Skeletal muscle tissue (tissue), 4 donors: ENCODE data around the gene PRR12. TPM values are rescaled to one million over a fixed set of nuclear protein-coding genes. Genes with fewer than 3 reads are reported as not detected.

Source experiments
- H3K27ac ChIP-seq: one replicate; pipeline ENCODE4 v1.7.0; 2013; ENCODE audit warnings: mild to moderate bottlenecking, low read depth, low read length, inconsistent platforms
- H3K27me3 ChIP-seq, 3 donors: one replicate each; pipeline ENCODE4 v1.7.0; 2013; ENCODE audit warnings: low read length in 3 of 3; ENCODE audit not compliant: control insufficient read depth in 3 of 3, insufficient read depth in 3 of 3
- H3K36me3 ChIP-seq, 3 donors: one replicate each; pipeline ENCODE4 v1.7.0; 2013; ENCODE audit warnings: low read length in 3 of 3; ENCODE audit not compliant: control insufficient read depth in 3 of 3, insufficient read depth in 3 of 3
- H3K4me1 ChIP-seq, 3 donors: one replicate each; pipeline ENCODE4 v1.7.0; 2013; ENCODE audit warnings: low read length in 3 of 3, mild to moderate bottlenecking in 3 of 3; ENCODE audit not compliant: control insufficient read depth in 3 of 3, insufficient read depth in 3 of 3
- H3K4me3 ChIP-seq, 3 donors: one replicate each; pipeline ENCODE4 v1.7.0; 2013; ENCODE audit warnings: low read length in 3 of 3
- H3K9ac ChIP-seq, 3 donors: one replicate each; pipeline ENCODE4 v1.7.0; 2013; ENCODE audit warnings: low read length in 3 of 3, mild to moderate bottlenecking in 3 of 3, moderate library complexity in 2 of 3, low read depth in 1 of 3
- H3K9me3 ChIP-seq, 3 donors: one replicate each; pipeline ENCODE4 v1.7.0; 2013; ENCODE audit warnings: low read length in 3 of 3; ENCODE audit not compliant: control insufficient read depth in 3 of 3
- total RNA-seq: library from RNA; depleted of rRNA; stranded (reverse); fragments of >200 nt; gene quantifications from one replicate; pipeline ENCODE4 v1.2.3, GENCODE V29; 2014
- donor health status: Osteomylitis.

PRR12 gene
- total RNA-seq, 1 donor from 2014 or later: 3.1 TPM

DNA sequence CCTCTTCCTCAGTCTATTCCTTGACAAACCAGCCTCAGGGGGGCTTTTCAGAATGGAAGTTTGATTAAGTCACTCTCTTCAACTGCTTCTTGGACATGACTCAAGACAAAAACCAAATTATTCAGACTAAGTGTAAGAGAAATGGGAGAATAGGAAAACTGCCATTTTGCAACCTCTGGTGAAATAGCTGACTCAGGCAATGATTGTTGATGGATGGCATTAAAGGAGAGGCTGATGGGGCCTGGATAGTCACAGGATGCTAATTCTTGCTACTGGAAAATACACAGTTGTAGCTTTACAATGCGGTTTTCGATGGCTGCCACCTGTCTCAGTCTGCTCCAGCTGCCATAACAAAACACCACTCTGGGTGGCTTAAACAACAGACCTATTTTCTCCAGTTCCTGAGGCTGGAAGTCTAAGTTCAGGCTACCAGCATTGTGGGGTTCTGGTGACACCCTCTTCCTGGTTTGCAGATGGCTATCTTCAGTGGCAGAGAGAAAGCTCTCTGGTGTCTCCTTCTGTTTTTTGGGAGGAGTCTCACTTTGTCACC, 16.7 kb upstream of the PRR12 start:
- Histone ChIP-seq H3K9me3 (no peaks in the 10 kb centered on the region), H3K27ac (peak overlapping the region; percentile 30), H3K4me3 (no peak overlapping the region), H3K4me1 (peaks cover 48 to 59% (median 50%) of the 10 kb centered on the region in 3 donors), H3K27me3 (no peaks in the 10 kb centered on the region), H3K36me3 (peaks cover 9 to 17% (median 12%) of the 10 kb centered on the region in 3 donors), H3K9ac (peak overlapping the region in 1 of 3 donors; percentile 5)

DNA sequence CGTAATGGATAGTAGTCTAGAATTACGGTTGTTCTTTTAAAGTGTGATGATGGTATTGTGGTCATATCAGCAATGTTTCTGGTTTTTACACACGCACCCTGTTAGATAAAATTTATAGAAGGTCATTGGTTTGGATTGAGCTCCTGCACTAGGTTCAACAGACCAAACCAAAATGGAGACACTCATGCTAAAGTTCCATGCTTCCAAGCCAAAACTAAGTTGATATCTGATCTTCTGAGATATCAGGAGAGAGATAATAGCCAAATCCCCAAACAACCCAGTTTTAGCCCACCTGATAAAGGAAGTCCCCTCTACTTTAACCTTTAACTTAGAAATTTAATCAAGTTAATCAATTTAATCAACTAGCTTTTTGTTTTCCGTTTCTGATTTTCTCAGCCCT, 11.8 kb upstream of the PRR12 start:
- Histone ChIP-seq H3K9ac (peak overlapping the region; percentile 88 to 99 (median 99)), H3K27me3 (no peaks in the 10 kb centered on the region), H3K27ac (peak overlapping the region; percentile 80), H3K4me3 (peak overlapping the region; percentile 88 to 100 (median 98)), H3K36me3 (peaks cover 7 to 13% (median 8%) of the 10 kb centered on the region in 3 donors), H3K9me3 (no peaks in the 10 kb centered on the region), H3K4me1 (peaks cover 27 to 45% (median 35%) of the 10 kb centered on the region in 3 donors)

DNA sequence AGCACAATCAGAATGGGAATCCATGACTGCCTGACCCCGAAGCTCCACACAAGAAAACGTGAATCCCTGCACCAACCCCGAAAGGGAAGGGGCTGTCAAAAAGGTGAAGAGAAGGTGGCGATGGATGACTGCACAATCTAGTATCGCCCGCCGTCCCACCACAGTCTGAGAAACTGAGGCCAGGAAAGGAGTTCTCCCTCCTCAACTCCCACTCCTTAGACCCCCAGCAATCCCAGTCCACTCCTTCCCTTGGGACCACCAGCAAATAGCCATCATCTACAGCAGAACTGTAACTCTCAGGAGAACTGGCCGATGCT, 11.1 kb upstream of the PRR12 start:
- Histone ChIP-seq H3K36me3 (peaks cover 4 to 10% (median 4%) of the 10 kb centered on the region in 3 donors), H3K27me3 (no peaks in the 10 kb centered on the region), H3K9me3 (no peaks in the 10 kb centered on the region), H3K9ac (peak overlapping the region; percentile 88 to 99 (median 99)), H3K4me3 (peak overlapping the region; percentile 88 to 100 (median 98)), H3K4me1 (peaks cover 24 to 41% (median 31%) of the 10 kb centered on the region in 3 donors), H3K27ac (peak overlapping the region; percentile 80)

DNA sequence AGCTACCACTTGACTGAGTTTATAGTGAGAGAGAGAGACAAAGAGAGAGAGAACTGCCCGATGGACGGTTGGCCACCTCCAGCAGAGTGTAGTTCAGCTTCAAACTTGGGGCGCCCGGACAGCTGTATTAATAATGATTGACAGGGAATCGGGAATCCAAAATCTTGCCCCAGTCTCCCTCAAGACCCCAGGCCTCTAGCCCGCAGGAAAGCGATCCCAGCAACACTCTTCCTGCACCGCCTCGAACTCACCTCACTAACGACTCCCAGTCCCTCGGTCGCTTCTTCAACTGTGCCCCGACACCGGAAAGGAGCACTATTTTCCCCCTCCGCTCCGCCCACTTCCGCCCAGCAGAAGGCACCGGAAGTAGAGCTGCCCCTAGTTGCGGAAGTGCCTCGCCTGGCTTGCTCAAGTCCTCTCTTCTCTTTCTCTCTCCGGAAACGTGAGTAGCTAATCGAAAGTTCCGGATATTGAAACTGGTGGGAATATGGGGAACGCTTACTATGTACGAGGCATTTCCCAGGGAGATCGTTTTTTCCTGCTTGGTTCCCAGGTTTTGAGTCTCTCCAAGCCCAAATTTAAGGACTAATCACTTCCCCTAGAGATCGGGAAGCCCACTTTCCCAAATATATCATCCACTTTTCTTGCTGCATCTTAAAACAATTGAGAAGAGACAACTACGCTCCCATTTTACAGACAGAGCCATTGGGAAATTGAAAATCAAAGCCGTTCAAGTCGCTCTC, 10.5 kb upstream of the PRR12 start, which contains the start of gene NOSIP:
Gene NOSIP (minus strand): TSS at position 293 of the 743 bp plus-strand sequence. CDS start 19,865 bp downstream, outside the sequence.
- peak within 1 kb of the TSS; percentile 80 for H3K27ac ChIP-seq
- no peaks in the 10 kb centered on the region for H3K9me3 ChIP-seq
- peak within 1 kb of the TSS; percentile 88 to 100 (median 98) for H3K4me3 ChIP-seq
- H3K4me1 ChIP-seq: peaks cover 21 to 37% (median 31%) of the 10 kb centered on the region in 3 donors
- peaks cover 4 to 6% (median 4%) of the 10 kb centered on the region in 3 donors for H3K36me3 ChIP-seq
- no peaks in the 10 kb centered on the region for H3K27me3 ChIP-seq
- H3K9ac ChIP-seq: peak within 1 kb of the TSS; percentile 88 to 99 (median 99)

DNA sequence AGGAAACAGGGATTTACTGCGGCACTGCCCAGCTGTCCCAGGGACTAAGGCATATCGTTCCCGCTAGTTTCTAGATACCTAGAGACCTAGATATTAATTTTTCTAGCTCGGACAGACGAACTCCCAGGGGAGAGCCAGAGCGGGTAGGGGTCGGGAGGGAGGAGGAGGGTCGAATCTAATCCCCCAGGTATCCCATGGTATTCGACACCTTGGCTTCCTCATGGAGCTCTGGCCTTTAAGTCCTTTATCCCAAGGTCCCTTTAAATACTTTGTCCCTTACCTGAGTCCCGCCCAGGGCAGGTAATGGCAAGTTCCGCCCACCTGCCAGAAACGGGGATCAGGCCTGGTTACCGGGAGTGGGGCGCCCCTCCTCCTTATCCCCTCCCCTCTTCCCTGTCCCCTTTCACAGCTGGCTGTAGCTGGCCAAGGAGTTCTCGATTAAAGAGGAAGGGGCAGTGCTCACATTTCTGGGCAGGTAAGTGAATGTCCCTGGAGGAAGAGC, 9.9 kb upstream of the PRR12 start, which contains the start of gene PRRG2:
Gene PRRG2 (plus strand): TSS at position 310 of the 502 bp plus-strand sequence. CDS start 1,904 bp downstream, outside the sequence.
- Histone ChIP-seq H3K27me3 (no peaks in the 10 kb centered on the region), H3K36me3 (peaks cover 3 to 4% (median 3%) of the 10 kb centered on the region in 3 donors), H3K9ac (peak within 1 kb of the TSS; percentile 88 to 99 (median 99)), H3K4me1 (peaks cover 18 to 36% (median 31%) of the 10 kb centered on the region in 3 donors), H3K4me3 (peak within 1 kb of the TSS; percentile 88 to 100 (median 98)), H3K27ac (peak within 1 kb of the TSS; percentile 80), H3K9me3 (no peaks in the 10 kb centered on the region)

DNA sequence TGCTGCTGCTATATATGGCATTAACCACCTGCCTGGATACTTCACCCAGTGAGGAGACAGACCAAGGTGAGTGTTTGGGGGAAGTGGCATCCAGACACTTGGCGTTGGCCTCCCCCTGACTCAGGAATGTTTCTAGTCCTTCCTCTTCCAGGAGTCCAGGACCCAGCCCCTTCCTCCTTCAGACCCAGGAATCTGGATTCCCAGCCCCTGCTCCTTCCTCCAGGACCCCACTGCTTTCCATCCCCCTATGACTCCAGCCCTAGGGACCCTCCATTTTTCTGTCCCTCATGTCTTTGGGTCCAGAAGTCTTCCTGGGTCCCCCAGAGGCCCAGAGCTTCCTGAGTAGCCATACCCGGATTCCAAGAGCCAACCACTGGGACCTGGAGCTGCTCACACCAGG, 7.7 kb upstream of the PRR12 start:
- Histone ChIP-seq H3K27me3 (no peaks in the 10 kb centered on the region), H3K27ac (no peak overlapping the region), H3K36me3 (no peaks in the 10 kb centered on the region), H3K4me3 (no peak overlapping the region), H3K4me1 (peaks cover 11 to 28% (median 22%) of the 10 kb centered on the region in 3 donors), H3K9ac (no peak overlapping the region), H3K9me3 (no peaks in the 10 kb centered on the region)

DNA sequence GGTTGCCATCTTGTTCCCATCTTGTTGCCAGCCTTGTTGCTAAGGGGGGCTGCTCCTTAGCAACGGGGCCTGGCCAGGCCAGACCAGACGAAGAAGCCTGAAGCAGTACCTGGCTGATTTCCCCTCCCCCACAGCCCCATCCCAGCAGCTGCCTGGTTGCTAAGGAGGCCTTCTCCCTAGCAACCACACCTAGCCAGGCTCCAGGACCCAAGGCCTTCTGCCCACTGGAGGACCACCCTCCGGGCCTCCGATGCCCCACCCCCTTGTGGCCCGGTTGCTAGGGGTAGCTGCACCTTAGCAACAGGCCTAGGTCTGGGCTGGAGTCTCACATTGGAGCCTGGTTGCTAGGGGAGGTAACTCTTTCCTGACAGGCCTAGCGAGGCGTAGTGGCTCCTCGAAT, 6.0 kb upstream of the PRR12 start:
- no peak overlapping the region for H3K27ac ChIP-seq
- no peak overlapping the region for H3K9ac ChIP-seq
- H3K27me3 ChIP-seq: no peaks in the 10 kb centered on the region
- peaks cover 5 to 12% (median 9%) of the 10 kb centered on the region in 3 donors for H3K4me1 ChIP-seq
- no peaks in the 10 kb centered on the region for H3K9me3 ChIP-seq
- H3K4me3 ChIP-seq: no peak overlapping the region
- no peaks in the 10 kb centered on the region for H3K36me3 ChIP-seq

DNA sequence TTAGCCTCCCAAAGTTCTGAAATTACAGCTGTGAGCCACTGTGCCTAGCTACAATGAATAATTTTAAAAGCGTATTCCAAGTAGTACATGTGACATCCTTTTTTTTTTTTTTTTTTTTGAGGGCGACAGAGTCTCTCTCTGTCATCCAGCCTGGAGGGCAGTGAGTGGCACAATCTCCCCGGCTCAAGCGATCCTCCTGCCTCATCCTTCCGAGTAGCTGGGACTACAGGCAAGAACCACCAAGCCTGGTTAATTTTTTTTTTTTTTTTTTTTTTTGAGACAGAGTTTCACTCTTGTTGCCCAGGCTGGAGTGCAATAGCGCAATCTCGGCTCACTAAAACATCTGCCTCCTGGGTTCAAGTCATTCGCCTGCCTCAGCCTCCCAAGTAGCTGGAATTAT, 3.8 kb upstream of the PRR12 start:
- H3K9ac ChIP-seq: no peak overlapping the region
- no peaks in the 10 kb centered on the region for H3K27me3 ChIP-seq
- no peak overlapping the region for H3K4me3 ChIP-seq
- peaks cover 6 to 11% (median 10%) of the 10 kb centered on the region in 3 donors for H3K4me1 ChIP-seq
- H3K27ac ChIP-seq: no peak overlapping the region
- no peaks in the 10 kb centered on the region for H3K9me3 ChIP-seq
- no peaks in the 10 kb centered on the region for H3K36me3 ChIP-seq

DNA sequence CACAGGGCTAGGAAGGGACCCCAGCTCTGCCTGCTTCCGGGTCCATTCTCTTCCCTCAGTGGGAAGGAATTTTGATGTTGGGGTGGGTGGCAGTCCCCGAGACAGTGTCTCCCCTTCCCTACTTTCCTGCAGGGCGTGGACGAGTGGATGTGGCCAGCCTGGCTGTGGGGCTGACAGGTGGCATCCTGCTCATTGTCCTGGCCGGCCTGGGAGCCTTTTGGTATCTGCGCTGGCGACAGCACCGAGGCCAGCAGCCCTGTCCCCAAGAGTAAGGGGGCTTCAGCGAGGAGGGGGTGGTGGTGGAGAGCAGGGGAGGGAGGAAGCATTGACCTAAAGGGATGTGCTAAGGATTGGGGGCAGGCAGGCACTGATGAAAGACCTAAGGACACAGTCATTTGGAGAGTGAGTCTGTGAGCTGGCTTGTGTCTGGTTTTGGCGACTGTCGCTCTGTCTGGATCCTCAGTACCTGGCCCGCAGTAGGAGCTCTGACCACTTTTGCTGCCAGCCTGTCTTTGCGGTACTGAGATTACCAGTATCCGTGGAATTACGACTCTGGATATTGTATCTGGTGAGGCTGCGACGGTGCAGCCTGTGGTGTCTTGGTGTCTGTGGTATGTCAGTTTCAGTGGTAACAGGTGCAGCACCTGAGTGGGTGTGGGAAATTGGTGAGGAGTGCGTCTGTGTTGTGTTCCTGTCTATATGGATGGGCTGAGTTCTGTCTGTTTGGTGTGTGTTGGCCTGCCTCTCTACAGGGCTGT, 2.4 kb upstream of the PRR12 start:
- Histone ChIP-seq H3K36me3 (no peaks in the 10 kb centered on the region), H3K9me3 (no peaks in the 10 kb centered on the region), H3K9ac (peak overlapping the region in 1 of 3 donors; percentile 33), H3K4me3 (peak overlapping the region in 1 of 3 donors; percentile 13), H3K27me3 (no peaks in the 10 kb centered on the region), H3K4me1 (peaks cover 13 to 22% (median 16%) of the 10 kb centered on the region in 3 donors), H3K27ac (no peak overlapping the region)
